Measurements from ENCODE around the gene USP12.

DNA sequence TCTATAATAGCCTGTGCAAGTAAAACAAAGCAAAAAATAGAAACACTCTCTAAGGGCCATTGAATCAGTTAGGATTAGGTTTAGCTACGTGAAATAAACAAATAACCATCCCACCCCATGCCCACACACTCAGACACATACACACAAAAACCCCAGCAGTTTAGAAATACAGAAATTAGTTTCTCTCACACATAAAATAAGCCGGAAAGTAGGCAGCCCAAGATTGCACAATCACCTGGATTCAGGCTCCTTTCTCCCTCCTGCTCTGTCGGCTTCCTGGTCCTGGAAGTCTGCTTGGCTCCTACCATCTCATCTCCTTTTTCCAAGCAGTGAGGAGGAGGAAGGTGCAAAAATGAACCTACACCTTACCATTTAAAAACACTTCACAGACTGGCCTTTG lies 22.6 kb upstream of the USP12 start:
- TF ChIP-seq, protein P1, sequence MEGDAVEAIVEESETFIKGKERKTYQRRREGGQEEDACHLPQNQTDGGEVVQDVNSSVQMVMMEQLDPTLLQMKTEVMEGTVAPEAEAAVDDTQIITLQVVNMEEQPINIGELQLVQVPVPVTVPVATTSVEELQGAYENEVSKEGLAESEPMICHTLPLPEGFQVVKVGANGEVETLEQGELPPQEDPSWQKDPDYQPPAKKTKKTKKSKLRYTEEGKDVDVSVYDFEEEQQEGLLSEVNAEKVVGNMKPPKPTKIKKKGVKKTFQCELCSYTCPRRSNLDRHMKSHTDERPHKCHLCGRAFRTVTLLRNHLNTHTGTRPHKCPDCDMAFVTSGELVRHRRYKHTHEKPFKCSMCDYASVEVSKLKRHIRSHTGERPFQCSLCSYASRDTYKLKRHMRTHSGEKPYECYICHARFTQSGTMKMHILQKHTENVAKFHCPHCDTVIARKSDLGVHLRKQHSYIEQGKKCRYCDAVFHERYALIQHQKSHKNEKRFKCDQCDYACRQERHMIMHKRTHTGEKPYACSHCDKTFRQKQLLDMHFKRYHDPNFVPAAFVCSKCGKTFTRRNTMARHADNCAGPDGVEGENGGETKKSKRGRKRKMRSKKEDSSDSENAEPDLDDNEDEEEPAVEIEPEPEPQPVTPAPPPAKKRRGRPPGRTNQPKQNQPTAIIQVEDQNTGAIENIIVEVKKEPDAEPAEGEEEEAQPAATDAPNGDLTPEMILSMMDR (IDR thresholded peaks at IDR 0.05): no peak
- no peak for TF ChIP-seq POLR2A (IDR thresholded peaks at IDR 0.05)
- no peak for TF ChIP-seq EP300 (IDR thresholded peaks at IDR 0.05)
- no peak for TF ChIP-seq POLR2AphosphoS5 (IDR thresholded peaks at IDR 0.05)
